Glomerular endothelial cell (primary cell): ENCODE results near the gene RBM4B. TPM values are rescaled to one million over a fixed set of nuclear protein-coding genes. Genes with fewer than 3 reads are reported as not detected.
"Not testable (repeated sequence)": the region's sequence is repeated elsewhere in the genome, so short reads cannot be mapped to it uniquely, and the experiment has no call there.

Experiments
- DNase-seq: peaks from one replicate; pipeline ENCODE4 v3.0.0-alpha.2; 2011; ENCODE audit warnings: low read depth, low spot score; ENCODE audit errors: extremely low read depth
- total RNA-seq: library from RNA; depleted of rRNA; stranded (reverse); fragments of >200 nt; gene quantifications from 2 replicates; pipeline ENCODE4 v1.2.3, GENCODE V29; 2015

RBM4B gene
- total RNA-seq, 1 donor from 2014 or later, result 16.6 TPM

GRCh38 chr11:66643745-66644437, 33.8 kb downstream of the RBM4B start:
- DNase-seq, result no peak

- DNase-seq, result no peak
Measured at GRCh38 chr11:66641834-66642233, 35.9 kb downstream of the RBM4B start.

GRCh38 chr11:66639814-66640340, 37.8 kb downstream of the RBM4B start:
- not testable (repeated sequence) for DNase-seq

GRCh38 chr11:66639066-66639813, 38.4 kb downstream of the RBM4B start:
- DNase-seq, result no peak

GRCh38 chr11:66638177-66639065, 39.3 kb downstream of the RBM4B start, which contains the start of gene RBM4:
RBM4 (plus strand) TSS chr11:66638703; CDS start chr11:66639712, 1,009 bp downstream.
- peak; percentile 99 for DNase-seq

- no peak for DNase-seq
Measured at GRCh38 chr11:66637557-66638176, 40.0 kb downstream of the RBM4B start.

GRCh38 chr11:66636411-66636810, 41.3 kb downstream of the RBM4B start:
- no peak for DNase-seq

- DNase-seq, result no peak
Measured at GRCh38 chr11:66632952-66633351, 44.7 kb downstream of the RBM4B start.

GRCh38 chr11:66631883-66632282, 45.8 kb downstream of the RBM4B start:
- no peak for DNase-seq

GRCh38 chr11:66629356-66629755, 48.3 kb downstream of the RBM4B start:
- no peak for DNase-seq

- no peak for DNase-seq
Measured at GRCh38 chr11:66628061-66628603, 49.6 kb downstream of the RBM4B start.

- no peak for DNase-seq
Measured at GRCh38 chr11:66626926-66627325, 50.8 kb downstream of the RBM4B start.

- no peak for DNase-seq
Measured at GRCh38 chr11:66626382-66626781, 51.3 kb downstream of the RBM4B start.

GRCh38 chr11:66625752-66626149, 51.9 kb downstream of the RBM4B start:
- no peak for DNase-seq

- DNase-seq, result no peak
Measured at GRCh38 chr11:66625041-66625751, 52.5 kb downstream of the RBM4B start.

- no peak for DNase-seq
Measured at GRCh38 chr11:66624450-66624849, 53.2 kb downstream of the RBM4B start.

GRCh38 chr11:66619080-66619554, 58.6 kb downstream of the RBM4B start:
- DNase-seq, result no peak

GRCh38 chr11:66617155-66617834, 60.4 kb downstream of the RBM4B start:
- no peak for DNase-seq
